Loucy (cell line): Measurements from ENCODE around the gene KIAA1328.

Source experiments
- CTCF ChIP-seq: fragments of 200-600 bp; sonication (generic); conservative IDR thresholded peaks from 2 replicates; pipeline ENCODE4 v1.5.1; 2014; ENCODE audit warnings: mild to moderate bottlenecking, antibody characterized with exemption, low read length
- EZH2phosphoT487 ChIP-seq: fragments of 200-600 bp; IDR thresholded peaks from 2 replicates; pipeline ENCODE4 v1.6.1; 2018; ENCODE audit warnings: antibody characterized with exemption, mild to moderate bottlenecking, moderate library complexity, borderline replicate concordance

DNA sequence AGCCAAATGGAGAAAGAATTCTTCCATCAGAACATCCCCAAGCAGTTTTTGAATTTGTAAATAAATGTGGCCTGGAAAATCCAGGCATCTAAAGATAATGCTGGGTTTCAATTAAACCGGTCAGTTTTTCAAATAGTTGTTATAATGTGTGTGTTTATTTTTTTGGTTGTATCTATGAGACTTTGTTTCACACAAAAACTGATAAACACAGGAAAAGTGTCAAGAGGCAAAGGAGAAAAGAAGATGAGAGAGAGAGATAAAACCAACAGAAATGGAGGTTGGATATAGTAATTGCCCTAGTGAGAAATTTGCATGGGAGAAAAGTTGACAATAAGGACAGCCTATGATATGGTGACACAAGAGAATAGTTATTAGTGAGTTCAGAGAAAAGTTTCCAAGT, 68.3 kb downstream of the KIAA1328 start:
- TF ChIP-seq CTCF, result no peak
- TF ChIP-seq EZH2phosphoT487, result no peak
